Smooth muscle cell (in vitro differentiated cells): ENCODE results near the gene TSSC4. TPM values are rescaled to one million over a fixed set of nuclear protein-coding genes. Genes with fewer than 3 reads are reported as not detected.

Experiments
- DNase-seq: peaks from one replicate; lab custom pipeline; 2025; ENCODE audit not compliant: unreplicated experiment; lab: John Stamatoyannopoulos, UW
- H2AFZ ChIP-seq: fragments of 200-600 bp; sonication (generic); 2 replicates; pipeline ENCODE4 v1.6.0; 2016; ENCODE audit warnings: antibody characterized with exemption, low read depth, mild to moderate bottlenecking
- H3F3A ChIP-seq: fragments of 200-600 bp; sonication (generic); 2 replicates; pipeline ENCODE4 v1.6.0; 2017; ENCODE audit warnings: antibody characterized with exemption, low read depth
- H3K27ac ChIP-seq: fragments of 200-600 bp; sonication (generic); 2 replicates; pipeline ENCODE4 v1.5.1; 2016; ENCODE audit warnings: low read depth, mild to moderate bottlenecking
- H3K27me3 ChIP-seq: fragments of 200-600 bp; sonication (generic); 2 replicates; pipeline ENCODE4 v1.6.1; 2016; ENCODE audit warnings: low read depth, mild to moderate bottlenecking
- H3K36me3 ChIP-seq: fragments of 200-600 bp; sonication (generic); 2 replicates; pipeline ENCODE4 v1.5.1; 2016; ENCODE audit warnings: low read depth
- H3K4me1 ChIP-seq: fragments of 200-600 bp; sonication (generic); 2 replicates; pipeline ENCODE4 v1.5.1; 2016; ENCODE audit warnings: low read depth
- H3K4me2 ChIP-seq: fragments of 200-600 bp; sonication (generic); 2 replicates; pipeline ENCODE4 v1.6.0; 2016; ENCODE audit warnings: mild to moderate bottlenecking
- H3K4me3 ChIP-seq: fragments of 200-600 bp; sonication (generic); 2 replicates; pipeline ENCODE4 v1.5.1; 2016; ENCODE audit warnings: mild to moderate bottlenecking
- H3K79me2 ChIP-seq: fragments of 200-600 bp; sonication (generic); 2 replicates; pipeline ENCODE4 v1.6.0; 2016; ENCODE audit warnings: low read depth, mild to moderate bottlenecking
- H3K9ac ChIP-seq: fragments of 200-600 bp; sonication (generic); 2 replicates; pipeline ENCODE4 v1.6.0; 2016; ENCODE audit warnings: low read depth
- H3K9me3 ChIP-seq: fragments of 200-600 bp; sonication (generic); replicated peaks from 2 replicates; pipeline ENCODE4 v1.5.1; 2016; ENCODE audit warnings: low read depth
- H4K20me1 ChIP-seq: fragments of 200-600 bp; sonication (generic); 2 replicates; pipeline ENCODE4 v1.6.0; 2016; ENCODE audit warnings: low read depth
- WGBS: methylation state at CpG from one replicate; pipeline ENCODE4 v1.1.7; 2016; ENCODE audit warnings: low lambda C conversion rate; 5-methylcytosine and 5-hydroxymethylcytosine counted together
- polyA plus RNA-seq: library from polyadenylated mRNA; unstranded; fragments of >200 nt; fragmentation: Nextera tagmentation; extraction: Ambion mirVana; gene quantifications from 2 replicates; pipeline ENCODE4 v1.2.1, GENCODE V29; 2016
- total RNA-seq: library from RNA; depleted of rRNA; stranded (reverse); fragments of >200 nt; gene quantifications from 2 replicates; pipeline ENCODE4 v1.2.3, GENCODE V29; 2014
- TF ChIP-seq, protein P1 (sequence below): fragments of 200-600 bp; sonication (generic); IDR thresholded peaks from 2 replicates; pipeline ENCODE4 v1.5.1; 2017; ENCODE audit warnings: borderline replicate concordance, mild to moderate bottlenecking, antibody characterized with exemption; ENCODE audit not compliant: insufficient read depth, poor library complexity, severe bottlenecking

The TSSC4 gene
- total and polyA plus RNA-seq, 2 experiments from 2014 or later: 32.5 to 82.3 TPM

DNA sequence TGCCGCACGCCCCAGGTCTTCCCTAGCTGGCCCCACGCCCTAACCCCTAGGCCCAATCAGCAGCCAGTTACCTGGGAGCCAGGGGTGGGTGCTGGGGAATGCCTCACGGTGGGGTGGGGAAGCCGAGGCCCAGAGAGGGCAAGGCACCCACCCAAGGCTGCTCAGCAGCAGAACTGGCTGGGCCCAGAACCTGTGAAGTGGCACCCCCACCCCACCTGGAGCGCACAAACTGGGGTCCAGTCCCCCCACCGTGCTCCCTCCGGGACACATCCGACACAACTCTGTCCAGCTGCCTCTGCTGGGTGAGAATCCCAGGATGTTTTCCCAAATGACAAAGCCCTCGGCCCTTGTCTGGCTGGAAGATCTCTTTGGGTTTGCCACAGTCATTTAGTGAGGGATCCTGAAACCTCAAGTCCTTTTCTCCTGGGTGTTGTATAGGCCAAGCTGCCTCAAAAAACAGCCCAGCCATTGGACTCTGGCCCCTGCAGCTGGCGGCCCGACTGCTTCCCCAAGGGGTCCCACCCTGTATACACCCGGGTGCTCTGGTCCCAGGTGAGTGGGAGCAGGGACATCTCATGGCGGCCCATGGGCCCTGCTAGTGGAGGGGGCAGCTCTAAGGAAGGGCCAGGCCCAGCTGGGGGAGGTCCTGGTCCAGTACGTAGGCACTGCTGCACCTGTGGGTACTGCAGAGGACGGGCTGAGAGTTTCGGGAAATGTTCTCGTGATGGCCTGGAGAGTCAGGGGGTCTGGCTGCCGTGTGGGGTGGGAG, 20.9 kb downstream of the TSSC4 start:
- TF ChIP-seq, protein P1, sequence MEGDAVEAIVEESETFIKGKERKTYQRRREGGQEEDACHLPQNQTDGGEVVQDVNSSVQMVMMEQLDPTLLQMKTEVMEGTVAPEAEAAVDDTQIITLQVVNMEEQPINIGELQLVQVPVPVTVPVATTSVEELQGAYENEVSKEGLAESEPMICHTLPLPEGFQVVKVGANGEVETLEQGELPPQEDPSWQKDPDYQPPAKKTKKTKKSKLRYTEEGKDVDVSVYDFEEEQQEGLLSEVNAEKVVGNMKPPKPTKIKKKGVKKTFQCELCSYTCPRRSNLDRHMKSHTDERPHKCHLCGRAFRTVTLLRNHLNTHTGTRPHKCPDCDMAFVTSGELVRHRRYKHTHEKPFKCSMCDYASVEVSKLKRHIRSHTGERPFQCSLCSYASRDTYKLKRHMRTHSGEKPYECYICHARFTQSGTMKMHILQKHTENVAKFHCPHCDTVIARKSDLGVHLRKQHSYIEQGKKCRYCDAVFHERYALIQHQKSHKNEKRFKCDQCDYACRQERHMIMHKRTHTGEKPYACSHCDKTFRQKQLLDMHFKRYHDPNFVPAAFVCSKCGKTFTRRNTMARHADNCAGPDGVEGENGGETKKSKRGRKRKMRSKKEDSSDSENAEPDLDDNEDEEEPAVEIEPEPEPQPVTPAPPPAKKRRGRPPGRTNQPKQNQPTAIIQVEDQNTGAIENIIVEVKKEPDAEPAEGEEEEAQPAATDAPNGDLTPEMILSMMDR: no peak
- 83% methylated on average over 16 of the region's 19 CpGs for WGBS
- Histone ChIP-seq H3K27ac (no peak overlapping the region), H3F3A (no peaks in the 10 kb centered on the region), H3K79me2 (no peaks in the 10 kb centered on the region), H3K9me3 (no peaks in the 10 kb centered on the region), H3K4me2 (no peak overlapping the region), H3K36me3 (no peaks in the 10 kb centered on the region), H2AFZ (no peak overlapping the region), H3K27me3 (no peaks in the 10 kb centered on the region), H3K9ac (no peak overlapping the region), H3K4me1 (no peaks in the 10 kb centered on the region), H4K20me1 (no peaks in the 10 kb centered on the region), H3K4me3 (no peak overlapping the region)
- DNase-seq: no peak

DNA sequence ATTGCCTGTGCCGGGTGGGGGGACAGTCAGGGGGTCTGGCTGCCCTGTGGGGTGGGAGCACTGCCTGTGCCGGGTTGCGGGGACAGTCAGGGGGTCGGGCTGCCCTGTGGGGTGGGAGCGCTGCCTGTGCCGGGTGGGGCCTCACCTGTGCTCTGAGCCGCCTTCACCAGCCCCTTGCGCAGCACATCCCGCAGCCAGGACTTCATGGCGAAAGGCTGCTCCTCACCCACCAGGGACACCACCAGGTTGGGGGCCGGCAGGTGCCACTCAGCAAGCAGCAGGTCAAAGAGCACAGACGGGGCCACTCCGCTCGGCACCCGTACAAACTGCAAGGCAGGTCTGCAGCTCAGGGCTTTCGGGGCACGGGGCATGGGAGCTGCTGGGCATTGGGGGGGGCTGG, 21.4 kb downstream of the TSSC4 start:
- no peak overlapping the region for H3K27ac ChIP-seq
- no peak overlapping the region for H3K4me2 ChIP-seq
- no peak overlapping the region for H2AFZ ChIP-seq
- H4K20me1 ChIP-seq: no peaks in the 10 kb centered on the region
- no peaks in the 10 kb centered on the region for H3K79me2 ChIP-seq
- no peak overlapping the region for H3K4me3 ChIP-seq
- TF ChIP-seq, protein P1: no peak
- H3K36me3 ChIP-seq: no peaks in the 10 kb centered on the region
- H3F3A ChIP-seq: no peaks in the 10 kb centered on the region
- no peaks in the 10 kb centered on the region for H3K9me3 ChIP-seq
- H3K4me1 ChIP-seq: no peaks in the 10 kb centered on the region
- no peak overlapping the region for H3K9ac ChIP-seq
- no peaks in the 10 kb centered on the region for H3K27me3 ChIP-seq
- WGBS: 95% methylated on average over 14 of the region's 17 CpGs
- no peak for DNase-seq

DNA sequence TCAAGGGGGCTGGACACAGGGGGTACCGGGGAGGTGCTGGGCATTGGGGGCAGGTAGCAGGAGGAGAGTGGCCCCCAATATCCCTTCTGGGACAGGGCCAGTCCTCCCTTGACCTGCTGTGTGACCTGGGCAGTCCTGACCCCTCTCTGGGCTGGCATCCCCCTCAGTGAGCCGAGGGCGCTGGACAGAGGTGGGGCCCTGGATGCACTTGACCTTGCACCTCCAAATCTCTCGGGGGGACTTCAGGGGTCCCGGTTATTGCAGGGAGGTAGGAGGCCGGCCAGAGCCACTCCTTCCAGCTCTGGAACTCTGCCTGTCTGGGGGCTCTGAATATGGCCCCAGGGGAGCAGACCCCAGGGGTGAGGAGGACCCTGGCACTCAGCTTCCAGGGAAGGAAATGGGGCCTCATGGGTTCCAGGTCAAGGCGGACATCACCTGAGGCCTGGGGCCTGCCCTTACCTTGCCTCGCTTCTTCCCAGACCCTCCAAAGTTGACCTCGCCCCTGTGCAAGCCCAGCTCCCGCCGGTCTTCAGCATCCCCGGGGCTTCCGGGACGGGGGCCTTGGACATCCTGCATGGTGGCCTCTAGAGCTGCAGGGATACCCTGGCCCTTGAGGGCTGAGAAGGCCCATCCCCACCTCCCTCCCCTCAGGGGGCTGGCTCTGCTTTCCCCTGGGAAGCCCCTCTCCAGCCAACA, 22.1 kb downstream of the TSSC4 start:
- no peak overlapping the region for H3K27ac ChIP-seq

More for the DNA sequence above, 22.1 kb downstream of the TSSC4 start:
- H2AFZ ChIP-seq: no peak overlapping the region
- H4K20me1 ChIP-seq: no peaks in the 10 kb centered on the region
- no peaks in the 10 kb centered on the region for H3K79me2 ChIP-seq
- H3K4me1 ChIP-seq: no peaks in the 10 kb centered on the region
- TF ChIP-seq, protein P1: no peak
- no peaks in the 10 kb centered on the region for H3K9me3 ChIP-seq
- DNase-seq: no peak
- H3K9ac ChIP-seq: no peak overlapping the region
- H3F3A ChIP-seq: no peaks in the 10 kb centered on the region
- 89% methylated on average over 14 of the region's 14 CpGs for WGBS
- H3K4me2 ChIP-seq: no peak overlapping the region
- H3K36me3 ChIP-seq: no peaks in the 10 kb centered on the region
- no peaks in the 10 kb centered on the region for H3K27me3 ChIP-seq
- no peak overlapping the region for H3K4me3 ChIP-seq
